Measurements from ENCODE around the gene KMT2E.

The KMT2E gene

GRCh38 chr7:105013816-105014692 is at the start of gene KMT2E (continued):
- TF ChIP-seq SP3 (tag by site-specific recombination; IDR thresholded peaks at IDR 0.05) = peak; percentile 84
- no peak for TF ChIP-seq ZNF776 (tag by site-specific recombination; IDR thresholded peaks at IDR 0.05; ENCODE audit: borderline replicate concordance)
- TF ChIP-seq GFI1B (tag by site-specific recombination; IDR thresholded peaks at IDR 0.05) = peak; percentile 45; the same call in 1 of the 2 replicates
- peak; percentile 65; the same call in 1 of the 2 replicates for TF ChIP-seq KLF7 (tag by site-specific recombination; IDR thresholded peaks at IDR 0.05; ENCODE audit: borderline replicate concordance)
- TF ChIP-seq KLF1 (tag by site-specific recombination; IDR thresholded peaks at IDR 0.05) = peak; percentile 48
- TF ChIP-seq HOXA7 (CRISPR knock-in tag; IDR thresholded peaks at IDR 0.05; ENCODE audit: borderline replicate concordance) = no peak
- TF ChIP-seq ZBTB10 (tag by site-specific recombination; IDR thresholded peaks at IDR 0.05) = peak; percentile 73
- TF ChIP-seq ZNF571 (tag by site-specific recombination; IDR thresholded peaks at IDR 0.05) = no peak
- no peak for TF ChIP-seq ZNF302 (tag by site-specific recombination; IDR thresholded peaks at IDR 0.05; ENCODE audit: low read depth)
- TF ChIP-seq ZNF48 (tag by site-specific recombination; IDR thresholded peaks at IDR 0.05) = no peak
- no peak for TF ChIP-seq PRDM2 (tag by site-specific recombination; IDR thresholded peaks at IDR 0.05; ENCODE audit: borderline replicate concordance)
- TF ChIP-seq ZNF580 (tag by site-specific recombination; IDR thresholded peaks at IDR 0.05) = peak; percentile 5; the same call in 1 of the 2 replicates
- peak; percentile 13; the same call in 1 of the 2 replicates for TF ChIP-seq ZNF629 (tag by site-specific recombination; IDR thresholded peaks at IDR 0.05)
- TF ChIP-seq EGR2 (tag by site-specific recombination; IDR thresholded peaks at IDR 0.05; ENCODE audit: low read depth) = peak; percentile 88
- no peak for TF ChIP-seq ZNF521 (tag by site-specific recombination; IDR thresholded peaks at IDR 0.05)
- no peak; the same call in 1 of the 2 replicates for TF ChIP-seq ZFP37 (tag by site-specific recombination; IDR thresholded peaks at IDR 0.05)
- peak; percentile 28; the same call in 1 of the 2 replicates for TF ChIP-seq HIC1 (tag by site-specific recombination; IDR thresholded peaks at IDR 0.05)
- TF ChIP-seq MYNN (tag by site-specific recombination; IDR thresholded peaks at IDR 0.05; ENCODE audit: borderline replicate concordance) = no peak
- TF ChIP-seq ZNF280C (tag by site-specific recombination; IDR thresholded peaks at IDR 0.05) = no peak
- TF ChIP-seq ZSCAN16 (tag by site-specific recombination; IDR thresholded peaks at IDR 0.05) = 0 out of 2 replicates have a peak, but pooled peaks have one; percentile 35
- peak; percentile 89 for TF ChIP-seq ZNF76 (tag by site-specific recombination; IDR thresholded peaks at IDR 0.05; ENCODE audit: borderline replicate concordance, low read depth)
- no peak for TF ChIP-seq ZNF311 (tag by site-specific recombination; IDR thresholded peaks at IDR 0.05; ENCODE audit: borderline replicate concordance)
- TF ChIP-seq ZNF184 (tag by site-specific recombination; IDR thresholded peaks at IDR 0.05) = peak; percentile 36; the same call in 1 of the 2 replicates
- TF ChIP-seq ZNF530 (tag by site-specific recombination; IDR thresholded peaks at IDR 0.05; ENCODE audit: low read depth) = no peak
- peak; percentile 6; the same call in 1 of the 2 replicates for TF ChIP-seq ZNF2 (tag by site-specific recombination; IDR thresholded peaks at IDR 0.05)

Data from HEK293 (cell line).